Suppressor macrophage treated with lipopolysaccharide for 4 hours (primary cell): ENCODE data around the gene SEMA6C.
"Not testable (repeated sequence)": the region's sequence is repeated elsewhere in the genome, so short reads cannot be mapped to it uniquely, and the experiment has no call there.

Experiments
- DNase-seq: peaks from one replicate; pipeline ENCODE4 v3.0.0-alpha.2; 2020

Gene SEMA6C

DNA sequence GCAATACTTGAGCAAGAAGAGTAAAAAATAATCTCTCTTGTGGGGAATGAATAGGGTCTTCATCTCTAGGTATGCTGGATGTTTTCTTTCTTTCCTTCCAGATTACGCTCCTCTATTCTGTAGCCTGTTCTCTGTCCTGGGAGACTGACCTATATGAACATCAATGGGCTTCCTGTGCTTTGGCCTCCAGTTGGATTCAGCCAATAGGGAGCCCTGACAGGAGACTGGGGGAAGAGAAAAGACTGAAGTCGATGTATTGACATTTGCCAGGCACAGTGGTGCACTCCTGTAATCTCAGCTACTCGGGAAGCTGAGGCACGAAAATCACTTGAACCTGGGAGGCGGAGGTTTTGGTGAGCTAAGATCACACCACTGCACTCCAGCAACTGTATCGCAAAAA is 17.6 kb downstream of the SEMA6C start:
- DNase-seq, result no peak

DNA sequence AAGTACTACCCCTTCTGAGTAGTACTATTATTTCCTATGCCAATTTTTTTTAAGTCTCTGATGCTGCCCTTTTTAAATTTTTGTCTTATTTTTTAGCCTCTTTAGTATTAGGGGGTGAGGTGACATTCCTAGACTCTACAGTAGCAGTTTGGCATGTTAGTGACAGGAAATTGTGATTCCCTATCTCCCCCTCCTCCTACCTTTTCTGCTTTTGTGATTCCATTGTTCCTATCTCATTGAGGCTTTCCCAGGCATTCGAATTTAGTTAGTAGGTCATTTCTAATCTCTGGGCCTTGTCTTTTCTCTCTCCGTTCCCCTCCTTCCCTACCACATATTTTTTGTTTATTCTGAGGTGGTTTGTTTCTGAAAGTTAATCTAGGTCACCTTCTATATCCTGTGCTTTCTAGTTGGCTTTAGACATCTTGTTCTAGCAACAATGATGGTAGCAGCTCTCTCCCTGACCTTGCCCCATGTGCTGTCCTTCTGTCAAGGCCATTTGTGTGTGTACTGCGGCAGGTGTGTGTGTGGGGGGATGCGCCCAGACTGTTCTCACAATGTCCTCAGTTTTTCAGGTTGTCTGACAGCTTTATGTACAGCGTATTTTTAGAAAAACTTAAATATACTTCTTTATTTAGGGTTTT is 21.5 kb downstream of the SEMA6C start:
- DNase-seq, result no peak

DNA sequence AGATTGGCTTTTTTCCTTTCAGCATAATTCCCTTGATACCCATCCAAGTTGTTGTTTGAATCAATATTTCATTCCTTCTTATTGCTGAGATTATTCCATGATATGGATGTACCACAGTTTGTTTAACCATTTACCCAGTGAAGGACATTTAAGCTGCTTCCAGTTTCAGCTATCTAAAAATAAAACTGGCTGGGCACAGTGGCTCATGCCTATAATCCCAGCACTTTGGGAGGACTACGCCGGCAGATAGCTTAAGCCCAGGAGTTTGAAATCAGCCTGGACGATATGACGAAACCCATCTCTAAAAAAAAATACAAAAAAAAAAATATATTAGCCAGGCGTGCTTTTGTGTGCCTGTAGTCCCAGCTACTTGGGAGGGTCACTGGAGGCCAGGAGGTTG is 32.6 kb downstream of the SEMA6C start:
- no peak for DNase-seq

DNA sequence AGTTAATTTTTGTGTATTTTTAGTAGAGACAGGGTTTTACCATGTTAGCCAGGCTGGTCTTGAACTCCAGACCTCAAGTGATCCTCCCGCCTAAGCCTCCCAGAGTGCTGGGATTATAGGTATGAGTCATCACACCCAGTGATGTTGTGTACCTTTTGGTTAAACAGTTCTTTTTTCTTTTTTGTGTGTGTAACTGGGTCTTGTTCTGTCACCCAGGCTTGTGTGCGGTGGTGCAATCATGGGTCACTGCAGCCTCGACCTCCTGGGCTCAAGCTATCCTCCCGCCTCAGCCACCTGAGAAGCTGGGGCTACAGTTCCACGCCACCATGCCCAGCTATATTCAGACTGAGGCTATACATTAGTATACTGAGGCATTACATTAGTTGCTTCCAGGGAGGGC is 38.1 kb downstream of the SEMA6C start:
- DNase-seq, result no peak

DNA sequence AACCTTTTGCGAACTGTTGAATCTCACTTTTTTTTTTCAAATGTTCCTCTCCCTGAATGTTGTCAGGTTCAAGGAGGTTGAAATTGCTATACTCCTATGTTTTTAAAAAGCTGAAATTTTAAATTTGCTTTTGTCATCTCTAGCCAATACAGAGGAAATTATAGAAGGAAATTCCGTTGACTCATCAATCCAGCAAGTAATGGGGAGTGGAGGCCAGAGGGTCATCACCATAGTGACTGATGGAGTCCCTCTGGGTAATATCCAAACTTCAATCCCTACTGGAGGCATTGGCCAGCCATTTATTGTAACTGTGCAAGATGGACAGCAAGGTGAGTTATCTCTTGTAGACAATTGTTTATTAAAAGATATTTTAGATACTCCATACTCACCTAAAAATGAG is 39.5 kb downstream of the SEMA6C start:
- DNase-seq, result peak; percentile 3

DNA sequence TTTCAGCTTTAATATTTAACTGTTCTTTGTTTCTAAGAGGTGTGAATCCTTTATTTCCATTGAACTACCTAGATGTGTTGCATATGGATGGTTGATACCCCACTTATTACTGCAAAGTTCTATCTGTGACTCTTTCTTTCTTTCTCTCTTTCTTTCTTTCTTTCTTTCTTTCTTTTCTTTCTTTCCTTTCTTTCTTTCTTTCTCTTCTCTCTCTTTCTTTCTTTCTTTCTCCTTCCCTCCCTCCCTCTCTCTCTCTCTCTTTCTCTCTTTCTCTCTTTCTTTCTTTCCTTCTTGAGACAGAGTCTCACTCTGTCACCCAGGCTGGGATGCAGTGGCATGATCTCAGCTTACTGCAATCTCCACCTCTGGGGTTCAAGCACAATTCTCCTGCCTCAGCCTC is 41.8 kb downstream of the SEMA6C start:
- DNase-seq, result no peak

DNA sequence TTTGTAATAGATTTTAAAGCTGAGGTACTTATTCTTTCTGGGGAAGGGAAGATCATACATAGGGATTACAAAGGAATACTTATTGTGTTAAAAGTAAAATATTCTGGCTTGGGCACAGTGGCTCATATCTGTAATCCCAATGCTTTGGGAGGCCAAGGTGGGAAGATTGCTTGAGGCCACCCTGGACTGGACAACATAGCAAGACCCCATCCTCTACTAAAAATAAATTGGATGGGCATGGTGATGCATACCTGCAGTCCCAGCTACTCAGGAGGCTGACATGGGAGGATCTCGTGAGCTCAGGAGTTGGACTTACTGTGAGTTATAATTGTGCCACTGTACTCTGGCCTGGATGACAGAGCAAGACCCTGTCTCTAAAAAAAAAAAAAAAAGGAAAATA is 48.3 kb downstream of the SEMA6C start:
- no peak for DNase-seq

DNA sequence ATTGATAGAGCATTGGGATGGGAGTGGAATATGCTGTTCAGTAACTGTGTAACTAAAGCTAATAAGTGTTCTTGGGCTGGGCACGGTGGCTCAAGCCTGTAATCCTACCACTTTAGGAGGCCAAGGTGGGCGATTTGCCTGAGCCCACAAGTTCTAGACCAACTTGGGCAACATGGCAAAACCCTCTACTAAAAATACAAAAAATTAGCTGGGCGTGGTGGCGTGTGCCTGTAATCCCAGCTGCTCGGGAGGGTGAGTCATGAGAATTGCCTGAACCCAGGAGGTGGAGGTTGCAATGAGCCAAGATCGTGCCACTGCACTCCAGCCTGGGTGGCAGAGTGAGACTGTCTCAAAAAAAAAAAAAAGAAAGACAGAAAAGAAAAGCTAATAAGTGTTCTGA is 49.0 kb downstream of the SEMA6C start:
- not testable (repeated sequence) for DNase-seq

DNA sequence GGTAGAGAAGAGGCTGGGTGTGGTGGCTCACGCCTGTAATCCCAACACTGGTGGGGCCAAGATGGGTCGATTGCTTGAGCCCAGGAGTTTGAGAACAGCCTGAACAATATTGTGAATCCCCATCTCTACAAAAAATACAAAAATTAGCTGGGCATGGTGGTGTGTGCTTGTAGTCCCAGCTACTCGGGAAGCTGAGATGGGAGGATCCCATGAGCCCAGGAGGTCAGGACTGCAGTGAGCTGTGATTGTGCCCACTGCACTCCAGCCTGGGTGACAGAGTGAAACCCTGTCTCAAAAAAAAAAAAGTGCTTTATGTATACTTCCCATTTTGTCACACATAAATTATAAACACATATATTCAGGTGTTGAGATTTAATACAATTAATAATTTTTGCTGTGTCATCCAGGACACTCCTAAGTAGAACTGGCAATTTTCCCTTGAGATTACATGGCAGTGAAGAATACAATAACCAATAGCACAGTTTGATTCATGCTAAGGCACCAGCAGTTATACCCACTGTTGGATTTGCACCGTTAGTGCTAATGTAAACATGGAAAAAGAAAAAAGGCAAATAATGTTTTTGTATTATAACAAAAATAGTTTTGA is 60.4 kb downstream of the SEMA6C start:
- no peak for DNase-seq
